AG04450 (cell line): ENCODE measurements around the gene MAMSTR. TPM values are rescaled to one million over a fixed set of nuclear protein-coding genes. Genes with fewer than 3 reads are reported as not detected.

Source experiments
- CTCF ChIA-PET: fragments of 300-600, 350-600 bp; formaldehyde crosslinking; extraction: SDS; loops from one replicate; lab custom pipeline; 2022; ENCODE audit warnings: antibody characterized with exemption, inconsistent platforms; lab: Charles Lee
- POLR2A ChIA-PET: fragments of 350-600 bp; formaldehyde crosslinking; extraction: SDS; loops from one replicate; lab custom pipeline; 2021; ENCODE audit warnings: antibody characterized with exemption, inconsistent platforms; lab: Yijun Ruan, JAX
- DNase-seq: peaks from one replicate; pipeline ENCODE4 v3.0.0-alpha.2; 2011; ENCODE audit warnings: low read depth, low spot score
- H3K27ac ChIP-seq: one replicate; pipeline ENCODE4 v1.5.1; 2012; ENCODE audit warnings: low read depth, low read length, control low read depth
- H3K27me3 ChIP-seq: one replicate; pipeline ENCODE4 v1.6.0; 2012; ENCODE audit warnings: low read length; ENCODE audit not compliant: control insufficient read depth, insufficient read depth
- H3K4me3 ChIP-seq: 2 replicates; pipeline ENCODE4 v1.5.1; 2011; ENCODE audit warnings: mild to moderate bottlenecking, low read depth, low read length, control low read depth
- H3K9me3 ChIP-seq: 2 replicates; pipeline ENCODE4 v1.5.1; 2012; ENCODE audit warnings: low read length; ENCODE audit not compliant: control insufficient read depth, insufficient read depth
- CTCF ChIP-seq: IDR thresholded peaks from 2 replicates; pipeline ENCODE4 v1.5.1; 2011; ENCODE audit warnings: low read depth, low read length, control low read depth, inconsistent platforms
- polyA plus RNA-seq: library from polyadenylated mRNA; depleted of rRNA; stranded (reverse); fragments of >200 nt; gene quantifications from 2 replicates; pipeline ENCODE4 v1.2.3, GENCODE V29; 2011

MAMSTR gene
- polyA plus RNA-seq, 1 experiment = 0.58 TPM

- Histone ChIP-seq H3K4me3 (no peak overlapping the region), H3K27me3 (peaks cover 3% of the 10 kb centered on the region), H3K27ac (no peak overlapping the region), H3K9me3 (no peaks in the 10 kb centered on the region; the same call in 1 of the 2 replicates)
- ChIA-PET CTCF (no interaction called here), POLR2A (no interaction called here)
- DNase-seq = no peak
- no peak for TF ChIP-seq CTCF
Measured at GRCh38 chr19:48670699-48671445, 48.7 kb downstream of the MAMSTR start.

GRCh38 chr19:48669903-48670668 lies 49.4 kb downstream of the MAMSTR start:
- peaks cover 3% of the 10 kb centered on the region for H3K27me3 ChIP-seq
- no peak for TF ChIP-seq CTCF
- H3K27ac ChIP-seq = no peak overlapping the region
- CTCF ChIA-PET = no interaction called here
- H3K9me3 ChIP-seq = no peaks in the 10 kb centered on the region; the same call in 1 of the 2 replicates
- POLR2A ChIA-PET = no interaction called here
- H3K4me3 ChIP-seq = no peak overlapping the region
- DNase-seq = no peak

GRCh38 chr19:48668761-48669160 lies 50.8 kb downstream of the MAMSTR start:
- CTCF ChIA-PET = no interaction called here
- no peak overlapping the region for H3K27ac ChIP-seq
- no peak for TF ChIP-seq CTCF
- no peak overlapping the region for H3K4me3 ChIP-seq
- H3K27me3 ChIP-seq = peaks cover 3% of the 10 kb centered on the region
- POLR2A ChIA-PET = no interaction called here
- H3K9me3 ChIP-seq = no peaks in the 10 kb centered on the region; the same call in 1 of the 2 replicates
- DNase-seq = no peak

GRCh38 chr19:48668332-48668731 lies 51.2 kb downstream of the MAMSTR start:
- ChIA-PET POLR2A (no interaction called here), CTCF (no interaction called here)
- Histone ChIP-seq H3K27me3 (peaks cover 3% of the 10 kb centered on the region), H3K27ac (no peak overlapping the region), H3K9me3 (no peaks in the 10 kb centered on the region; the same call in 1 of the 2 replicates), H3K4me3 (no peak overlapping the region)
- DNase-seq = no peak
- TF ChIP-seq CTCF = no peak

GRCh38 chr19:48665786-48666185 lies 53.7 kb downstream of the MAMSTR start:
- Histone ChIP-seq H3K27me3 (no peaks in the 10 kb centered on the region), H3K4me3 (no peak overlapping the region), H3K9me3 (no peaks in the 10 kb centered on the region; the same call in 1 of the 2 replicates), H3K27ac (no peak overlapping the region)
- ChIA-PET POLR2A (no interaction called here), CTCF (interaction anchor here (4.8 kb wide), 1 partner anchor 9 kb away, joined by 22 read pairs; no protein-coding TSS in a partner anchor)
- DNase-seq = no peak
- TF ChIP-seq CTCF = no peak
